Measurements from ENCODE around the gene CTNNBL1. TPM values are rescaled to one million over a fixed set of nuclear protein-coding genes. Genes with fewer than 3 reads are reported as not detected.

Gene CTNNBL1
- total RNA-seq (ENCODE audit: low replicate concordance), result 28.9 and 32.9 TPM in 2 replicates

GRCh38 chr20:37693635-37694626 lies at the start of gene CTNNBL1:
TSS of gene CTNNBL1 (plus strand) at chr20:37694030. CDS start at chr20:37694123, 93 bp downstream.

GRCh38 chr20:37902504-37903313 lies 208.9 kb downstream of the CTNNBL1 start, which contains the start of gene VSTM2L:
TSS of gene VSTM2L (plus strand) at chr20:37903127. CDS start at chr20:37903351, 224 bp downstream.

Other genes with a start within 250 kb of the CTNNBL1 start
- gene NNAT, start 172.8 kb upstream of the CTNNBL1 start, total RNA-seq (ENCODE audit: low replicate concordance), result 0.23 TPM in 1 of 2 replicates, not detected in the other
- gene BLCAP, start 166.2 kb upstream of the CTNNBL1 start, total RNA-seq (ENCODE audit: low replicate concordance), result 24.7 and 27.0 TPM in 2 replicates
- 1.6 and 2.9 TPM in 2 replicates for gene VSTM2L, start 209.1 kb downstream of the CTNNBL1 start, total RNA-seq (ENCODE audit: low replicate concordance)